ENCODE results near the gene ADAM17. TPM values are rescaled to one million over a fixed set of nuclear protein-coding genes. Genes with fewer than 3 reads are reported as not detected.

Gene ADAM17
- total and polyA plus RNA-seq, 9 of the 15 experiments (the other 6 are each of a cell fraction or from before 2014, with no cell fraction given), result 5.8 to 30.0 (median 19.0) TPM

GRCh38 chr2:9517118-9517782 lies 38.4 kb downstream of the ADAM17 start:
- no peaks in the 10 kb centered on the region for H3K27me3 ChIP-seq (ENCODE audit: control insufficient read depth in 2 of 2, insufficient read depth in 2 of 2, low read length in 2 of 2)
- ATAC-seq, result peak; percentile 68
- no peak overlapping the region for H2AFZ ChIP-seq (ENCODE audit: low read depth, low read length)
- no peak overlapping the region for H3K9ac ChIP-seq (ENCODE audit: insufficient read depth in 1 of 2, low read depth in 2 of 2, low read length in 2 of 2)
- in situ Hi-C loops (cut with MboI) (no loop called here), intact Hi-C loops (cut with micrococcal nuclease) (no loop called here)
- H3K9me1 ChIP-seq (ENCODE audit: control insufficient read depth, insufficient read depth, low read length), result no peaks in the 10 kb centered on the region
- no peaks in the 10 kb centered on the region for H3K9me3 ChIP-seq (replicated peaks; ENCODE audit: control insufficient read depth, insufficient read depth, low read depth, low read length)
- POLR2A ChIA-PET, result interaction anchor here (0.6 to 2.5 kb wide), 8 partner anchors 9 to 138 kb away, joined by 3 to 13 read pairs (median 4); partner anchors contain the start of gene ITGB1BP1
- BruUV-seq (replicated peaks), result no TSS peak
- no peaks in the 10 kb centered on the region for H4K20me1 ChIP-seq (replicated peaks; ENCODE audit: control insufficient read depth, insufficient read depth, low read length)
- CTCF ChIA-PET (ENCODE audit: low intra/inter-chr PET ratio), result no interaction called here
- H3K4me1 ChIP-seq (replicated peaks in 1 of 2; ENCODE audit: control insufficient read depth in 2 of 2, insufficient read depth in 2 of 2, low read length in 2 of 2), result peaks cover 0 to 14% of the 10 kb centered on the region in 2 experiments; a peak in 3 of 5 replicates
- peak overlapping the region; percentile 42 for H3K27ac ChIP-seq (ENCODE audit: extremely low read depth, low read depth, low read length)
- peak; percentile 70 for FAIRE-seq
- H3K36me3 ChIP-seq (ENCODE audit: control insufficient read depth, insufficient read depth, low read length), result peaks cover 68% of the 10 kb centered on the region; the same call in 2 of the 3 replicates
- no peaks in the 10 kb centered on the region for H3K79me2 ChIP-seq (ENCODE audit: control insufficient read depth, insufficient read depth, low read length)
- 34% methylated on average over 2 of the region's 2 CpGs for WGBS (ENCODE audit: insufficient coverage, low coverage, missing lambda C conversion rate)
- H3K4me3 ChIP-seq, result no peak overlapping the region
- no peak overlapping the region for H3K4me2 ChIP-seq (ENCODE audit: insufficient read depth, low read length)
- peak in 2 of 4 experiments; percentile 19 to 31 for DNase-seq (ENCODE audit: extremely low read depth in 1 of 4, low spot score in 3 of 4)
- TF ChIP-seq ZNF23 (CRISPR knock-in tag; IDR thresholded peaks at IDR 0.05) (no peak), ZNF384 (IDR thresholded peaks at IDR 0.05; ENCODE audit: low read depth, low read length) (0 out of 2 replicates have a peak, but pooled peaks have one; percentile 30), ZBTB7A (IDR thresholded peaks at IDR 0.05; ENCODE audit: borderline replicate concordance, control insufficient read depth, low read depth, low read length) (no peak), SMARCC2 (IDR thresholded peaks at IDR 0.05; ENCODE audit: low read depth) (peak; percentile 62; the same call in 1 of the 2 replicates), SMARCE1 (IDR thresholded peaks at IDR 0.05) (peak; percentile 78; the same call in 1 of the 2 replicates), ARID1B (IDR thresholded peaks at IDR 0.05) (peak; percentile 87), TAL1 (IDR thresholded peaks at IDR 0.05) (peak; percentile 74), DPF2 (IDR thresholded peaks at IDR 0.05) (peak; percentile 79), LARP7 (IDR thresholded peaks at IDR 0.05) (no peak), CHD7 (IDR thresholded peaks at IDR 0.05; ENCODE audit: low read depth, low read length) (no peak), CCNT2 (IDR thresholded peaks at IDR 0.05; ENCODE audit: borderline replicate concordance, extremely low read depth, insufficient read length, low read depth, low read length) (peak; percentile 20), GATA2 (CRISPR knock-in tag; IDR thresholded peaks at IDR 0.05) (no peak), TBP (optimal IDR thresholded peaks at IDR 0.05; ENCODE audit: low read depth, low read length) (no peak)
